Ishikawa (cell line): ENCODE results near the gene PDE4D.

ENCODE experiments used
- CEBPB ChIP-seq: IDR thresholded peaks from 2 replicates; pipeline ENCODE4 v1.6.1; 2012
- CREB1 ChIP-seq: IDR thresholded peaks from 2 replicates; pipeline ENCODE4 v1.6.1; 2012; ENCODE audit warnings: low read depth
- EGR1 ChIP-seq: IDR thresholded peaks from 2 replicates; pipeline ENCODE4 v1.6.1; 2012
- EP300 ChIP-seq: IDR thresholded peaks from 2 replicates; pipeline ENCODE4 v1.6.1; 2012; ENCODE audit warnings: borderline replicate concordance
- FOXM1 ChIP-seq: IDR thresholded peaks from 2 replicates; pipeline ENCODE4 v1.6.1; 2012; ENCODE audit warnings: low read depth, borderline replicate concordance
- NFIC ChIP-seq: IDR thresholded peaks from 2 replicates; pipeline ENCODE4 v1.6.1; 2012
- RAD21 ChIP-seq: IDR thresholded peaks from 2 replicates; pipeline ENCODE4 v1.6.1; 2012; ENCODE audit warnings: low read depth
- REST ChIP-seq: IDR thresholded peaks from 2 replicates; pipeline ENCODE4 v1.6.1; 2012; ENCODE audit warnings: low read depth, mild to moderate bottlenecking
- TAF1 ChIP-seq: IDR thresholded peaks from 2 replicates; pipeline ENCODE4 v1.6.1; 2012; ENCODE audit warnings: low read depth, mild to moderate bottlenecking
- TCF12 ChIP-seq: IDR thresholded peaks from 2 replicates; pipeline ENCODE4 v1.6.1; 2012; ENCODE audit warnings: low read depth
- TEAD4 ChIP-seq: IDR thresholded peaks from 2 replicates; pipeline ENCODE4 v1.6.1; 2012
- YY1 ChIP-seq: IDR thresholded peaks from 2 replicates; pipeline ENCODE4 v1.6.1; 2012; ENCODE audit warnings: low read depth
- ZBTB7A ChIP-seq: IDR thresholded peaks from 2 replicates; pipeline ENCODE4 v1.6.1; 2012; ENCODE audit warnings: low read depth
- TF ChIP-seq, protein P1 (sequence below): IDR thresholded peaks from 2 replicates; pipeline ENCODE4 v1.6.1; 2012
- TF ChIP-seq, protein P2 (sequence below): IDR thresholded peaks from 2 replicates; pipeline ENCODE4 v1.6.1; 2012

The PDE4D gene

DNA sequence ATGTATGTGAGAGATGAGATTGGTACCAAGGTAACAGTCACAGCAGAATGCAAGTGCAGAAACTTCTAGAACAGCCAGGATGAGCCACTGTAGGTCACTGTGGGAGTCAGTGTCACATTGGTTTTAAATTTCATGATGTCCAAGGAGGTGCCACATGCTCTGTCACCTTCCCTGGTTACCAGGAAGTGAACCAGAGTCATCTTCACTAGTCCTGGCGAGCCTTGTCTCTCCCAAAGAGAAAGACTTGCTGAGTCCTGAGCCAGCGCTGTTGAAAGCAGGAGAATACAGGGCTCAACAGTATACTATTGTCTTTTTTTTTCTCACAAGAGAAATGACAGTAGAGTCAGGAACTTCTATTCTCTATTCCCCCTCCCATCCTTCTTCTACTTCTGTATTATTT, 695.2 kb downstream of the PDE4D start:
- no peak for TF ChIP-seq TCF12
- no peak for TF ChIP-seq NFIC
- no peak for TF ChIP-seq EP300
- TF ChIP-seq FOXM1, result no peak
- TF ChIP-seq, protein P1, sequence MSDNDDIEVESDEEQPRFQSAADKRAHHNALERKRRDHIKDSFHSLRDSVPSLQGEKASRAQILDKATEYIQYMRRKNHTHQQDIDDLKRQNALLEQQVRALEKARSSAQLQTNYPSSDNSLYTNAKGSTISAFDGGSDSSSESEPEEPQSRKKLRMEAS, result no peak

DNA sequence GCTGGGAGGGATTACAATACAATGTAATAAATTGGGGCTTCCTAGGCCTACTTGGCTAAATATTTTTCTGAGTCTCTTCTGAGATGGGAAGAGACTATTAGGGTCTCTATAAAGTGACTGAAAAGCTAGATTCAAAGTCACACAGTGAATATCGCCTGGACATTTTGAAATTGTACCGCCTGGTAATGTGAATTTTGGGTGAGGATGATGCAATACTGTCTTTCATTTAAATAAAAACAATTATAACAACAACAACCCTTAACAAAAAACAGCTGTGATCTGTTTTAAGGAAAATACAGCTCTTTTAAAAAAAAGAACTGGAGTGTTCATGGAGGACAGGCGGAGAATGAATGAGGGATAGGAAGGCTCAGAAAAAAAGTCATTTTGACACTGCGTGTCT, 695.6 kb downstream of the PDE4D start:
- TF ChIP-seq EGR1 (no peak), TAF1 (no peak), TCF12 (no peak), RAD21 (no peak), TEAD4 (no peak)
- TF ChIP-seq, protein P2, sequence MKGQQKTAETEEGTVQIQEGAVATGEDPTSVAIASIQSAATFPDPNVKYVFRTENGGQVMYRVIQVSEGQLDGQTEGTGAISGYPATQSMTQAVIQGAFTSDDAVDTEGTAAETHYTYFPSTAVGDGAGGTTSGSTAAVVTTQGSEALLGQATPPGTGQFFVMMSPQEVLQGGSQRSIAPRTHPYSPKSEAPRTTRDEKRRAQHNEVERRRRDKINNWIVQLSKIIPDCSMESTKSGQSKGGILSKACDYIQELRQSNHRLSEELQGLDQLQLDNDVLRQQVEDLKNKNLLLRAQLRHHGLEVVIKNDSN, result no peak

GRCh38 chr5:59193616-59194319, 699.8 kb downstream of the PDE4D start:
- TF ChIP-seq TAF1 (no peak), ZBTB7A (no peak), CREB1 (no peak), NFIC (no peak), EGR1 (no peak), RAD21 (no peak), TCF12 (no peak), EP300 (no peak), TEAD4 (no peak), YY1 (no peak)
- TF ChIP-seq, protein P2, result no peak
- TF ChIP-seq, protein P1, result no peak

DNA sequence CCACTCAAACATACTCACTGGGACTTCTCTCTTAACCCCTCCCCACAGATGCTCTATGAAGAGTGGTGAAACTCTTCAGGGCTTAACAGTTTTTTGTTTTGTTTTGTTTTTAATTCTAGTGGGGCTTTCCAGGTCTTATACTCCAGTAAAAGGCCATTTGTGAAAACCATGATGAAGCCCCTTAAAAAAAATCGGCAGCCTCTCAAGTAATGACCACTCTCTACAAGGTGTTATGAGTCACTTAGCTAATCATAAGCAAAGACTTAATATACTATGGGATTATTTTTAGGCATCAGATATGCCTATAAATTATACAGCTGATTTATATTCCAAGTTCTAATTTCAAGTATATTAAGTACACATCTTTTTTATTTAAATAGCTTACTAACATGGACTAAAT, 702.8 kb downstream of the PDE4D start:
- TF ChIP-seq TAF1, result no peak
- TF ChIP-seq, protein P2, result no peak
- no peak for TF ChIP-seq TEAD4
- no peak for TF ChIP-seq FOXM1
- no peak for TF ChIP-seq EP300
- TF ChIP-seq RAD21, result no peak
- no peak for TF ChIP-seq YY1

GRCh38 chr5:59189472-59190244, 703.9 kb downstream of the PDE4D start:
- TF ChIP-seq EGR1, result no peak
- TF ChIP-seq, protein P2, result no peak
- TF ChIP-seq TCF12, result no peak
- TF ChIP-seq EP300, result no peak
- TF ChIP-seq REST, result no peak
- no peak for TF ChIP-seq TEAD4
- TF ChIP-seq TAF1, result no peak
- no peak for TF ChIP-seq CEBPB
- TF ChIP-seq ZBTB7A, result no peak
- no peak for TF ChIP-seq YY1
- TF ChIP-seq NFIC, result no peak
- no peak for TF ChIP-seq FOXM1
- TF ChIP-seq, protein P1, result no peak
- no peak for TF ChIP-seq RAD21
- TF ChIP-seq CREB1, result no peak

DNA sequence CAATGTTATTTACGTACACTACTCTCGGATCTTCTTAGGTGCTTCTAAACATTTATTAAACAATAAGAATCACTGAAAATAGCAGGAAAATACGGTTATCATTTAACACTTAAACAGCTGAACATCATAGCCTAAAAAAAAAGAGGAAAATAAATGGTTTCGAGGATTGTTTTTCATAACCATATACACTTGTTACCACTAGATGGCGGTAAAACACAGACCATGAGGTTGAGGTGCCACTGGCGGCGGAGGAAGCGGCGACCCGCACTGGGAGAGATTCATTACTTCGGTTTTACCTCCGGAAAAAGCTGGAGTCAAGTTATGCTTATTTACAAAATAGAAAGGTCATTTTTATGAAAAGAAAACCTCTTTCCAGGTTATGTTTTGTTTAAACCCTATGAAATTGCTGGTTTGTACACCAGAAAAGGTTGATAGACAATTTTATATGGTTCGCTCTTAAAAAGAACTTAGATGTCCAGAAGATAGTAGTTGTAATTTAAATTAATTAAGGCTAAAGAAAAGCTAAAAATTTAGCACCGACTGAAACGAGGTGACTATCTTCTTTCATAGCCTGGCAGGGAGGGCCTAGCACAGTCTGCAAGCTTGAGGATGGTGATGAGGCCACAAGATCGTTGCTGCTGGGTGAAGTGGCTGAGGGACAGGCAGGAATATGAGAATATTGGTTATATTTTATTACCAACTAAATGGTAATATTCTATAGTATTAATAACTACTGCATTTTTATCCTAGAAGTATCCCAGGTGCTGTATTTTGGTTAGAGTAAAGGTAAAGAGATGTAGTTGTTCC, 704.9 kb downstream of the PDE4D start:
- TF ChIP-seq RAD21 (peak; percentile 90), NFIC (no peak)
